Measurements from ENCODE around the gene ANKRD16.

The ANKRD16 gene

GRCh38 chr10:5902511-5903274 is 13.0 kb upstream of the ANKRD16 start:
- no peaks in the 10 kb centered on the region for H3K36me3 ChIP-seq (ENCODE audit: control insufficient read depth, insufficient read depth, low read length)
- no peak overlapping the region for H3K27ac ChIP-seq
- no peak overlapping the region for H3K4me3 ChIP-seq (ENCODE audit: low read depth, low read length)
- no peak overlapping the region for H3K4me2 ChIP-seq (ENCODE audit: low read length)
- H3K4me1 ChIP-seq, result no peaks in the 10 kb centered on the region
- H3K27me3 ChIP-seq (ENCODE audit: control insufficient read depth, insufficient read depth, low read length), result no peaks in the 10 kb centered on the region
- H2AFZ ChIP-seq, result no peak overlapping the region
- TF ChIP-seq, protein P1, sequence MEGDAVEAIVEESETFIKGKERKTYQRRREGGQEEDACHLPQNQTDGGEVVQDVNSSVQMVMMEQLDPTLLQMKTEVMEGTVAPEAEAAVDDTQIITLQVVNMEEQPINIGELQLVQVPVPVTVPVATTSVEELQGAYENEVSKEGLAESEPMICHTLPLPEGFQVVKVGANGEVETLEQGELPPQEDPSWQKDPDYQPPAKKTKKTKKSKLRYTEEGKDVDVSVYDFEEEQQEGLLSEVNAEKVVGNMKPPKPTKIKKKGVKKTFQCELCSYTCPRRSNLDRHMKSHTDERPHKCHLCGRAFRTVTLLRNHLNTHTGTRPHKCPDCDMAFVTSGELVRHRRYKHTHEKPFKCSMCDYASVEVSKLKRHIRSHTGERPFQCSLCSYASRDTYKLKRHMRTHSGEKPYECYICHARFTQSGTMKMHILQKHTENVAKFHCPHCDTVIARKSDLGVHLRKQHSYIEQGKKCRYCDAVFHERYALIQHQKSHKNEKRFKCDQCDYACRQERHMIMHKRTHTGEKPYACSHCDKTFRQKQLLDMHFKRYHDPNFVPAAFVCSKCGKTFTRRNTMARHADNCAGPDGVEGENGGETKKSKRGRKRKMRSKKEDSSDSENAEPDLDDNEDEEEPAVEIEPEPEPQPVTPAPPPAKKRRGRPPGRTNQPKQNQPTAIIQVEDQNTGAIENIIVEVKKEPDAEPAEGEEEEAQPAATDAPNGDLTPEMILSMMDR (IDR thresholded peaks at IDR 0.05), result no peak
- H3K9me3 ChIP-seq (ENCODE audit: control insufficient read depth, low read length), result no peaks in the 10 kb centered on the region
- H3K9ac ChIP-seq, result no peak overlapping the region
- H3K79me2 ChIP-seq, result peaks cover 25% of the 10 kb centered on the region

DNA sequence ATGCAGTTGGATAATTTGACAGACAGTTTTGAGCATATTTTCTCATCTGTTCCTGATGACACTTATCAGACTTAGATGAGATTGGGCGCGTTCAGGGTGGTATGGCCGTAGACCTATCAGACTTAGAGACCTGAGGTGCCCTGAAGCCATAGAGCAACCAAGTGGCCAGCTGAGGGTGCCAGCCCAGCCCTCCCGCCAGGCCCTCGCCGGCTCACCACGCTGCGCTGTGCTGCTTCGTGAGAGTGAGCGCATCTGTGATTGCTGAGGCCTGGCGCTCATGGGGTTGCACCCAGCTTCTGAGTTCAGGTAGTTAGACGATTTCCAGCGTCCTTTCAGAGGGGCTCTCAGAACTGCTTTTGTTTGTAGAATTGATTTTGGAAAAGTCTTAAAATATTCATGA is 10.6 kb upstream of the ANKRD16 start:
- Histone ChIP-seq H3K36me3 (ENCODE audit: control insufficient read depth, insufficient read depth, low read length) (no peaks in the 10 kb centered on the region), H2AFZ (no peak overlapping the region), H3K4me3 (ENCODE audit: low read depth, low read length) (no peak overlapping the region), H3K27ac (no peak overlapping the region), H3K79me2 (peaks cover 35% of the 10 kb centered on the region), H3K27me3 (ENCODE audit: control insufficient read depth, insufficient read depth, low read length) (no peaks in the 10 kb centered on the region), H3K4me2 (ENCODE audit: low read length) (no peak overlapping the region), H3K4me1 (no peaks in the 10 kb centered on the region), H3K9ac (no peak overlapping the region), H3K9me3 (ENCODE audit: control insufficient read depth, low read length) (no peaks in the 10 kb centered on the region)
- TF ChIP-seq, protein P1 (IDR thresholded peaks at IDR 0.05), result no peak

- no peaks in the 10 kb centered on the region for H3K9me3 ChIP-seq (ENCODE audit: control insufficient read depth, low read length)
- H3K79me2 ChIP-seq, result peaks cover 32% of the 10 kb centered on the region
- no peak overlapping the region for H2AFZ ChIP-seq
- no peak overlapping the region for H3K4me2 ChIP-seq (ENCODE audit: low read length)
- no peak overlapping the region for H3K4me3 ChIP-seq (ENCODE audit: low read depth, low read length)
- H3K36me3 ChIP-seq (ENCODE audit: control insufficient read depth, insufficient read depth, low read length), result no peaks in the 10 kb centered on the region
- H3K4me1 ChIP-seq, result no peaks in the 10 kb centered on the region
- no peaks in the 10 kb centered on the region for H3K27me3 ChIP-seq (ENCODE audit: control insufficient read depth, insufficient read depth, low read length)
- H3K27ac ChIP-seq, result no peak overlapping the region
- TF ChIP-seq, protein P1 (IDR thresholded peaks at IDR 0.05), result no peak
- no peak overlapping the region for H3K9ac ChIP-seq
These were observed 8.5 kb upstream of the ANKRD16 start for GRCh38 chr10:5898163-5898562.

DNA sequence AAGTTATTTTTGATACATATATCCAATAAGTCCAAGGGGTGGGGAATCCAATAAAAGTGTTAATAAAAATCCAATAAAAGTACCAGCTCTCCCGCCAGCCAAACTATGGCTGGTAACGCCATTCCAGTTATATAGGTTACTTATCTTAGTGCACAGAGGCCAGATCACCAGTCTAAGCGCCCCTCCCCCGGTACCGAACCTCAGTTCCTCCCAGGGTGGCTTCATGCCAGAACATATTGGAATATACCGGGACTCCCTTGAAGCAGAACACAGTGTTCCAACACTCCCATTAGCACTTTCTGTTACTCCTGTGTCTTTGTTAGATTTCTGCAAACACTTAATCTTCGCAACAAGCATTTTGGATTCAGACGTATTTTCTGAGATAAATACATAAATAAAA is 7.8 kb upstream of the ANKRD16 start:
- Histone ChIP-seq H3K79me2 (peaks cover 30% of the 10 kb centered on the region), H3K27me3 (ENCODE audit: control insufficient read depth, insufficient read depth, low read length) (no peaks in the 10 kb centered on the region), H3K36me3 (ENCODE audit: control insufficient read depth, insufficient read depth, low read length) (no peaks in the 10 kb centered on the region), H2AFZ (no peak overlapping the region), H3K9ac (no peak overlapping the region), H3K4me1 (no peaks in the 10 kb centered on the region), H3K4me3 (ENCODE audit: low read depth, low read length) (no peak overlapping the region), H3K4me2 (ENCODE audit: low read length) (no peak overlapping the region), H3K27ac (no peak overlapping the region), H3K9me3 (ENCODE audit: control insufficient read depth, low read length) (no peaks in the 10 kb centered on the region)
- TF ChIP-seq, protein P1 (IDR thresholded peaks at IDR 0.05), result no peak

DNA sequence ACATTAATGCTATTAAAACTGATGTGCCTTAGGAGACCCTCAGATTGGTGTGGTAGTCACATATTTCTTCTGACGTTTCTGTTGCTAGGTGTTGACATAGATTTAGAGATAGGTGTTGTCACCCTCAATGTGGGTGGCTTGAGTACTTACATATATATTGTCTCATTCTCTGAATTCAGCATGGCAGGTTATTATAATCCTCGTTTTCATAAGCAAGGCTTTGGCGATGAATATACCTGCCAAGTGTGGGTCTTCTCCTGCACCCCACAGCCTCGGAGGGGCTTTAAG is 7.3 kb upstream of the ANKRD16 start:
- Histone ChIP-seq H3K4me1 (no peaks in the 10 kb centered on the region), H3K9ac (no peak overlapping the region), H3K36me3 (ENCODE audit: control insufficient read depth, insufficient read depth, low read length) (no peaks in the 10 kb centered on the region), H3K4me2 (ENCODE audit: low read length) (no peak overlapping the region), H2AFZ (no peak overlapping the region), H3K9me3 (ENCODE audit: control insufficient read depth, low read length) (no peaks in the 10 kb centered on the region), H3K4me3 (ENCODE audit: low read depth, low read length) (no peak overlapping the region), H3K27me3 (ENCODE audit: control insufficient read depth, insufficient read depth, low read length) (no peaks in the 10 kb centered on the region), H3K27ac (no peak overlapping the region), H3K79me2 (peaks cover 30% of the 10 kb centered on the region)
- TF ChIP-seq, protein P1 (IDR thresholded peaks at IDR 0.05), result no peak

Data from parathyroid adenoma (tissue), 2 donors.